NCI-H446 (cell line): Measurements from ENCODE around the gene KLHL10.

ENCODE experiments used
- DNase-seq, 2 experiments: peaks; one replicate each; lab custom pipeline; 2025; lab: John Stamatoyannopoulos, UW

The KLHL10 gene

DNA sequence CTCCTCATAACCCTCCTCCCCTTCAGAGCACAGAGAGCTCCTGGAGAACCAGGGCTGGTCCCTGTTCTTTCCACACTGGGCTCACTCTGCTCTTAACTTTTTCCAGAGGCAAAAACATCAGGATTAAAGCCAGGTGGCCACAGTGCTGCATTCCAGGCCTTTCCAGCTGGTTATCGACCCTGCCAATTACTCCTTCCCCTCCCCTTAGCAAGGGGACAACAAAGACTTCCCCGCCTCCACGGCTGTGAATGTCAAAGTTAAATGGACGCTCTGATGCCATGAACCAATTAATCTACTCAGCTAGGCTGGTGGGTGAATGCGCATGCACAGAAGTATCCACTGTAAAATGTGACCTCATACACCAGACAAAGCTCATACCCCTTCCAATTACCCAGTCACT is 58.0 kb downstream of the KLHL10 start:
- no peak for DNase-seq

DNA sequence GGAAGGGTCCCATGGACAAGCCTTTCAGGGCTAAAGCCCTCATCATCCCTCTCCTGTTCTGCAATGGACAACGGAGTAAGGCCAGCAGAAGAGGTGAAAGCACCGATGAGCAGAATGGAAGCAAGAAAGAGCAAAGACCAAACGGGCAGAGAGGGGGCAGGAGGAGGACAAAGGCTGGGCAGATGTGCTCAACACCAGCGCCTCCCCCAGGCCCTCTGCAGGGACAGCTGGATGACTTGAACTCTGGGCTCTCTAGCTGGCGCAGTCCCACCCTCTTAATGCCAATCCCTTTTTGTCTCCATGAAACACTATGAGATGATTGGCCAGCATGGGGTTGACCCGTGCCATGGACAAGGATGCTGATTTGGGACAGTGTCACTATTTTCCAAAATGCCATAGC is 59.1 kb downstream of the KLHL10 start:
- no peak for DNase-seq
